H1 (cell line): Measurements from ENCODE around the gene ZSCAN18.

Experiments used
- CHD2 ChIP-seq: IDR thresholded peaks from 2 replicates; pipeline ENCODE4 v1.6.1; 2012; ENCODE audit warnings: low read length, improper control_type of control experiment
- EP300 ChIP-seq, 2 experiments: IDR thresholded peaks; 1 replicate in 1 of 2; 2 replicates in 1 of 2; pipeline ENCODE4 v1.6.1; 2011 to 2012; ENCODE audit warnings: low read depth in 2 of 2, low read length in 2 of 2, mild to moderate bottlenecking in 2 of 2, borderline replicate concordance in 1 of 2, inconsistent platforms in 1 of 2, moderate library complexity in 1 of 2
- TF ChIP-seq, protein P1 (sequence below), 3 experiments: IDR thresholded peaks; 1 replicate in 2 of 3; 2 replicates in 1 of 3; pipeline versions ENCODE4 v1.5.1 to v1.6.1; 2011; ENCODE audit warnings: low read length in 3 of 3, mild to moderate bottlenecking in 3 of 3, inconsistent platforms in 2 of 3, low read depth in 1 of 3, moderate library complexity in 1 of 3; ENCODE audit not compliant: insufficient read depth in 1 of 3; ENCODE audit errors: control extremely low read depth in 1 of 3

DNA sequence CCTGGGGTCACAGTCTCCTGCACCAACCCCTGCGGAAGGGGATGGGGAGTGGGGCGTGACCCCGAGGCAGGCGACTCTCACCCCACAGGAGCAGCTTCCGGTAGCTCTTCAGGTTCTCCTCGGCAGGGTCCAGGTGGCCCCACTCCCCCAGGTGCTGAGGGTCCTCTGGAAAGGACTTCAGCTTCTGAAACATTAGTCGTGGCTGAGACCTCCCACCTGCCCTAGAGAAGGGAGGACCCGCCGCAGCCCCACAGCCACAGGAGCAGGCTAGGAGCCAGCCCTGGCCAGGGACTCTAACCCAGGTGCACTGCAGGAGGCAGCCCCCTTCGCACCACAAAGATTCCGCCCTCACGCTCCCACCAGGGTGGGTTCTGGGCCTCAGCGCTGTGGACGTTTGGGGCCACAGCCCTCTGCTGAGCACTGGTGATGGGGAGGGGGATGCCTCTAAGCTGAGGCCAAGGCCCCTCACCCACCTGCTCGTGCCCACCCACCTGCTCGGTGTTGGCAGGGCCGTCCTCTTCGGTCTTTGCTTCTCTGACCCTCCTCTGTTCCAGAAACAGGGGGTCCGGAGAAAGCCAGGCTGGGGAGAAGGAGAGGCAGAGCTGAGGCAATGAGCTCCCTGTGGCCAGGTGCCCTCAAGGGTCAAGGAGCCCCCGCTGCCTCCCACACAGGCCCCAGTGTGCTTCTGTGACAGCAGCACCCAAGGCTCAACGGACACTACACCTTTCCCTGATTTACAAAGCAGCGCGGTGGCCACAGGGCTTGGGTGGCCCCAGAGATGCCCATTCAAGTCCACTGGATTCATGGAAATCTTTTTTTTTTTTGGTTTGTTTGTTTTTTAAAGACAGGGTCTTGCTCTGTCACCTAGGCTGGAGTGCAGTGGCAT lies 11.0 kb downstream of the ZSCAN18 start:
- TF ChIP-seq, protein P1, sequence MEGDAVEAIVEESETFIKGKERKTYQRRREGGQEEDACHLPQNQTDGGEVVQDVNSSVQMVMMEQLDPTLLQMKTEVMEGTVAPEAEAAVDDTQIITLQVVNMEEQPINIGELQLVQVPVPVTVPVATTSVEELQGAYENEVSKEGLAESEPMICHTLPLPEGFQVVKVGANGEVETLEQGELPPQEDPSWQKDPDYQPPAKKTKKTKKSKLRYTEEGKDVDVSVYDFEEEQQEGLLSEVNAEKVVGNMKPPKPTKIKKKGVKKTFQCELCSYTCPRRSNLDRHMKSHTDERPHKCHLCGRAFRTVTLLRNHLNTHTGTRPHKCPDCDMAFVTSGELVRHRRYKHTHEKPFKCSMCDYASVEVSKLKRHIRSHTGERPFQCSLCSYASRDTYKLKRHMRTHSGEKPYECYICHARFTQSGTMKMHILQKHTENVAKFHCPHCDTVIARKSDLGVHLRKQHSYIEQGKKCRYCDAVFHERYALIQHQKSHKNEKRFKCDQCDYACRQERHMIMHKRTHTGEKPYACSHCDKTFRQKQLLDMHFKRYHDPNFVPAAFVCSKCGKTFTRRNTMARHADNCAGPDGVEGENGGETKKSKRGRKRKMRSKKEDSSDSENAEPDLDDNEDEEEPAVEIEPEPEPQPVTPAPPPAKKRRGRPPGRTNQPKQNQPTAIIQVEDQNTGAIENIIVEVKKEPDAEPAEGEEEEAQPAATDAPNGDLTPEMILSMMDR (IDR thresholded peaks at IDR 0.05; ENCODE audit: control extremely low read depth in 1 of 3, insufficient read depth in 1 of 3, low read depth in 1 of 3, low read length in 3 of 3) = no peak
- no peak for TF ChIP-seq EP300 (IDR thresholded peaks at IDR 0.05; ENCODE audit: borderline replicate concordance in 1 of 2, low read depth in 2 of 2, low read length in 2 of 2)
- no peak for TF ChIP-seq CHD2
